Gastroesophageal sphincter (tissue), 3 donors: ENCODE data around the gene EXOG.

Source experiments
- CTCF ChIP-seq, 4 experiments: fragments of 200-600 bp in 2 of 4; fragments of 450-650 bp in 2 of 4; sonication (generic) in 1 of 4; IDR thresholded peaks; one replicate each; pipeline ENCODE4 v1.5.1; 2017 to 2019; ENCODE audit warnings: antibody characterized with exemption in 4 of 4, mild to moderate bottlenecking in 2 of 4, moderate library complexity in 2 of 4
- EP300 ChIP-seq: sonication (generic); formaldehyde crosslinking; IDR thresholded peaks from one replicate; pipeline ENCODE4 v1.6.1; 2017; ENCODE audit warnings: antibody characterized with exemption, mild to moderate bottlenecking
- POLR2AphosphoS5 ChIP-seq: sonication (generic); formaldehyde crosslinking; IDR thresholded peaks from one replicate; pipeline ENCODE4 v1.6.1; 2017; ENCODE audit warnings: antibody characterized with exemption

GRCh38 chr3:38545983-38546382 is 49.8 kb downstream of the EXOG start:
- no peak for TF ChIP-seq CTCF (IDR thresholded peaks at IDR 0.05)
- TF ChIP-seq POLR2AphosphoS5, result no peak
- TF ChIP-seq EP300, result no peak
